ENCODE data around the gene COL27A1.

Gene COL27A1

DNA sequence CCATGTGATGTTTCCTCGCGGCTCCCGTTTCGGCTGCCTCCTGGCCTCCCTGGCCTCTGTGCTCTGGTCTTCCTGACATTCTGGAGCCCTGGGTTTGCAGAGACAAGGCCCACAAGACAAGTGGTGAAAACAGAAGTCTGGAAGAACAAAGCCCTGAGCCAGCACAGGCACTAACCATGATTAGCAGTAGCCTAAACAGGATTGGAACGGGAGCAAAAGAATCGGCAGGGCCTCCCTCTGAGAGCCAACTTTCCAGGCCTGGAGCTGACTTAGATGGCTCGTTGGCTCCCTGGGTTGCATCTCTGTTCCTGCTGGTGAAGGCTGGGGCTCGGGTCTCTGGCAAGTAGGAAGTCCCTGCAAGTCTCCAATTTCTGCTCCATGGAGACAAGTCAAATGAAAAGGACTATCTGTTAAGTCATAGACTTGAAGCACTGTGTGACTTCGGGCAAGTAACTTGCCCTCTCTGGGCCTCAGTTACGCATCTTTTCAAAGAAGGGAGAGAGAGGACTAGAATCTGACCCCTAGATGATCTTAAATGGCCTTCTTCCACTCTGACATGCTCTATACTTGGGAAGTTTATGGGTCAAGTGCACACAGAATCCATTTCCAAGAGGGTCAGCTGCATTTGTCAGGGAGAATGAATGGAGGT, 3.3 kb downstream of the COL27A1 start:
- DNase-seq (ENCODE audit: insufficient read length, low spot score) (no peak), FAIRE-seq (no peak)
- TF ChIP-seq CTCF (IDR thresholded peaks at IDR 0.05; ENCODE audit: insufficient read depth, missing control alignments): no peak

- FAIRE-seq: no peak
- no peak for TF ChIP-seq CTCF (IDR thresholded peaks at IDR 0.05; ENCODE audit: insufficient read depth, missing control alignments)
- DNase-seq (ENCODE audit: insufficient read length, low spot score): no peak
These were observed 4.4 kb downstream of the COL27A1 start for GRCh38 chr9:114159691-114160090.

DNA sequence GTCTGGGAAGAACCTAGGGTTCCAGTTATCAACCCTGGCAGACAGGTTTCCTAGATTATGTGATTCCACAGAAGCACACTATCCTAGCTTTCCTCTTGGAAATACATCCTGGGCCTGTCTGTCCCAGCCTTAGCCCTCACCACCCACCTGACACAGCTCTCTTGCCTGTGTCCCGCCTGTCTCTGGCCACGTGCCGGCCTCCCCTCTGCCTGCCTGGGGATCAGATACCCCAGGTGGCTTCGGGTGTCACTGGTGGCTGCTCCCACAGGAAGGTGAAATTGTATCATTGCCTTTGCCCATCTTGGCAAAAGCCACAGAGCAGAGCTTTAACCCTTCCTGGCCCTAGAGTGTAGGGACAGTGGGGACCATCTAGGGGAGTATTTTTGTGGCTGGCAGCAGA, 6.2 kb downstream of the COL27A1 start:
- no peak for TF ChIP-seq CTCF (IDR thresholded peaks at IDR 0.05; ENCODE audit: insufficient read depth, missing control alignments)
- no peak for FAIRE-seq

DNA sequence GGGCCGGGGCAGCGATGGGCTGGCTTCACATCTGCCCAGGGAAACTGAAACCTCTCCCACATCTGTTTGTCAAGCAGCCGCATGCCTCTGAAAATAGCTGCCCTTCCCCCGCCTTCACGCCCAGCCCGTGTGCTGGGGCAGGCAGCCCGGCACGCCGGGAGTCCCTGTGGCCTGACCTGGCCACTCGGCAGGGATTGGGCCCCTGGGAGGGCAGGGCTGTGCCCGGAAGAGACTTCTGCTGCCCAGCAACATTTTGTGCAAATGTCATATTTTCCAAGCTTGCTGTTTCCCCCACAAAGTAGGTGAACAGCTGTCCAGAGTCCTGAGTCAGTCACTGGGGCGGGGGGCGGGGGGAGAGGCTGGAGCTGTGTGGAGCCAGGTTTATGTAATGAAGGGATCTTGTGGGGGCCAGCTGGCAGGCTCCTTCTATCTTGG, 8.2 kb downstream of the COL27A1 start:
- no peak for DNase-seq (ENCODE audit: insufficient read length, low spot score)
- no peak for FAIRE-seq
- TF ChIP-seq CTCF (IDR thresholded peaks at IDR 0.05; ENCODE audit: insufficient read depth, missing control alignments): no peak

More for the DNA sequence above, 6.2 kb downstream of the COL27A1 start:
- no peak for DNase-seq (ENCODE audit: insufficient read length, low spot score)

DNA sequence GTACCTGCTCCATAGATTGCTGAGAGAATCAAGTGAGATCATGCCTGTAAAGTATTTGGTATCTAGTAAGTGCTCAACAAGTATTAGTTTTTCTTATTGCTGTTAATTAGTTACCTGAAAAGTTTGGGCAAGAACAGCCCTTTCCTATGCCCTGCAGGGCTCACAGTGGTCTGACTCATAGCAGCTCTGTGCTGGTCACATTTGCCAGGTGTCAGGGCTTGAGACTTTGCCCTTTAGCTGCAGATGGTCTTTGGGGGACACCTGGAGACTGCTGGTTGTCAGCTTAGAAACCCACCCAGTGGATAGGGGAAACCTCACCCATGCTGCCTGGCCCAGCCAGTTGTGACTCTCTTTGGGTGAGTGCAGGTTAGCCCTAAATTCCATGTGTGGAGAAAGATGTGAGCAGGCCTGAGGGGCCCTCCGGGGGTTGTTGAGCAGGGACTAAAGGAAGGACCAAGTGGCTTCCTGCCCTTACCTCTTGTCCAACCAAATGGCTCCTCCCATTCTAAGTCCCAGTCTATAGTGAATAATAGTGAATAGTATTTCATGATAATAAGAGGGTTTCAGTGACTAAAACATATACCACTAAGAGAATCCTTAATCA, 9.0 kb downstream of the COL27A1 start:
- no peak for TF ChIP-seq CTCF (IDR thresholded peaks at IDR 0.05; ENCODE audit: insufficient read depth, missing control alignments)
- no peak for DNase-seq (ENCODE audit: insufficient read length, low spot score)
- no peak for FAIRE-seq

GRCh38 chr9:114165407-114166102, 10.2 kb downstream of the COL27A1 start:
- FAIRE-seq (no peak), DNase-seq (ENCODE audit: insufficient read length, low spot score) (no peak)
- TF ChIP-seq CTCF (IDR thresholded peaks at IDR 0.05; ENCODE audit: insufficient read depth, missing control alignments): no peak

GRCh38 chr9:114166103-114166470, 10.8 kb downstream of the COL27A1 start:
- TF ChIP-seq CTCF (IDR thresholded peaks at IDR 0.05; ENCODE audit: insufficient read depth, missing control alignments): no peak
- FAIRE-seq: no peak
- no peak for DNase-seq (ENCODE audit: insufficient read length, low spot score)
